Left lung (tissue), 10 donors: ENCODE results near the gene EFCAB7. TPM values are rescaled to one million over a fixed set of nuclear protein-coding genes. Genes with fewer than 3 reads are reported as not detected.

Source experiments
- ATAC-seq: fragments of 200-7000 bp; cut with Tn5 transposase; one replicate; pipeline ENCODE4 v1.9.1; 2020; ENCODE audit warnings: moderate library complexity
- DNase-seq, 4 donors: peaks; one replicate each; pipeline ENCODE4 v3.0.0-alpha.2; 2013 to 2020
- H3K27ac ChIP-seq, 2 donors: fragments of 200-600 bp; sonication (generic) in 1 of 2; one replicate each; pipeline versions ENCODE4 v1.5.0 to v1.8.0; 2020 to 2021
- H3K27me3 ChIP-seq, 2 donors: fragments of 200-600 bp; sonication (generic) in 1 of 2; one replicate each; pipeline versions ENCODE4 v1.5.0 to v1.8.0; 2020 to 2021
- H3K36me3 ChIP-seq, 2 donors: fragments of 200-600 bp; sonication (generic) in 1 of 2; one replicate each; pipeline versions ENCODE4 v1.5.0 to v1.8.0; 2020 to 2021
- H3K4me1 ChIP-seq, 2 donors: fragments of 200-600 bp; one replicate each; pipeline ENCODE4 v1.8.0; 2021
- H3K4me3 ChIP-seq, 2 donors: fragments of 200-600 bp; sonication (generic) in 1 of 2; one replicate each; pipeline versions ENCODE4 v1.5.0 to v1.8.0; 2020 to 2021; ENCODE audit warnings: mild to moderate bottlenecking in 1 of 2
- H3K9me3 ChIP-seq, 2 donors: fragments of 200-600 bp; sonication (generic) in 1 of 2; one replicate each; pipeline versions ENCODE4 v1.5.0 to v1.8.0; 2020 to 2021
- intact Hi-C, 2 donors: fragments of 100-400 bp; cut with DNase I; formaldehyde crosslinking; loops; one replicate each; pipeline versions ENCODE4 v1.11.2 to v1.14.2; 2022
- polyA plus RNA-seq, 6 donors: library from polyadenylated mRNA; unstranded; fragments of 120-200 nt; gene quantifications; one replicate each; pipeline ENCODE4 v1.2.1, GENCODE V29; 2013; ENCODE audit not compliant: insufficient read length in 6 of 6
- total RNA-seq, 2 donors: library from RNA; stranded (reverse); fragmentation: NEBNext Ultra II Directional; extraction: Animal tissue kit (Norgen Biotek cat#: 25700); gene quantifications; one replicate each; pipeline ENCODE4 v1.2.1, GENCODE V29; 2021
- TF ChIP-seq, protein P1 (sequence below), 2 donors: fragments of 200-600 bp; sonication (generic) in 1 of 2; IDR thresholded peaks; one replicate each; pipeline versions ENCODE4 v1.5.0 to v1.8.0; 2021; ENCODE audit warnings: antibody characterized with exemption in 2 of 2
- donor health status: DM: no; HTN: yes; CAD: no.
- donor health status: DM: no; HTN: no; CAD: no.

The EFCAB7 gene
- total and polyA plus RNA-seq, 8 donors, result 6.8 to 32.6 (median 24.0) TPM

DNA sequence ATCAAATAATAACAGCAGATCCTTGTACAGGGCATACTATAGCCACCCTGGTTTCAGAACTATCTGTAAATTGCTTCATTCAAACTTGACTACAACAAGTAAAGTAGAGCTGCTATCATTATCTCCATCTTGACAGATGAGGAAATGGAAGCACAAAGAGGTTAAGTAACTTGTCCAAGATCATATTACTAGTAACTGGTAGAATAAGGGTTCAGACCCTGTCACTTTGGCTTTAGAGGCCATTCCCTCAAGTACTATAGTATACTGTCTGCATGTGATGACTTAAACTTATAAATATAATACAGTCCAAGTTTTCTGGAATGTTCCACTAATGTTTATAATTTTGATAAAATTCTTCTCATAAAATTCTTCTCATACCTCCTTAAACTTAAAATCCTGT is 94.7 kb downstream of the EFCAB7 start:
- H3K27me3 ChIP-seq, result no peaks in the 10 kb centered on the region
- ATAC-seq, result no peak

DNA sequence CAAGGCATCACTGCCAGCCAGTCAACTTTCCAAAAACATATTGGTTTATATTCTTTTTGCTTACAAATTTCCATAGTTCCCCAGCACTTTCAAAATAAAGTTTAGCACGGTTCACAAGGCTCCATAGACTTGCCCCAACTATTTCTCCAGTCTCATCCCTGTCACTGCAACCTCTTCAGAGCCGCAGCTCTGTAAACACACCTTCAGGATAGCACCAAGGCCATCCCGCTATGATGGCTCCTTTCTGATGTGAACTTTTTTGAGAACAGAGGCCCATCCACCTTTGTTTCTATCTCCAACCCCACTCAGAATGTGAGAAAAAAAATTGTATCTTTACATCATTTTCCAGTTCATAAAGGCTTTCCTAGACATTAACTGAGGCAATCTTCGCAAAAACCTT is 96.2 kb downstream of the EFCAB7 start:
- DNase-seq (no peak), ATAC-seq (no peak)
- Histone ChIP-seq H3K4me1 (peaks cover 0 to 4% of the 10 kb centered on the region in 2 donors), H3K4me3 (no peak overlapping the region), H3K9me3 (no peaks in the 10 kb centered on the region), H3K36me3 (no peaks in the 10 kb centered on the region), H3K27me3 (no peaks in the 10 kb centered on the region), H3K27ac (no peak overlapping the region)
- TF ChIP-seq, protein P1, sequence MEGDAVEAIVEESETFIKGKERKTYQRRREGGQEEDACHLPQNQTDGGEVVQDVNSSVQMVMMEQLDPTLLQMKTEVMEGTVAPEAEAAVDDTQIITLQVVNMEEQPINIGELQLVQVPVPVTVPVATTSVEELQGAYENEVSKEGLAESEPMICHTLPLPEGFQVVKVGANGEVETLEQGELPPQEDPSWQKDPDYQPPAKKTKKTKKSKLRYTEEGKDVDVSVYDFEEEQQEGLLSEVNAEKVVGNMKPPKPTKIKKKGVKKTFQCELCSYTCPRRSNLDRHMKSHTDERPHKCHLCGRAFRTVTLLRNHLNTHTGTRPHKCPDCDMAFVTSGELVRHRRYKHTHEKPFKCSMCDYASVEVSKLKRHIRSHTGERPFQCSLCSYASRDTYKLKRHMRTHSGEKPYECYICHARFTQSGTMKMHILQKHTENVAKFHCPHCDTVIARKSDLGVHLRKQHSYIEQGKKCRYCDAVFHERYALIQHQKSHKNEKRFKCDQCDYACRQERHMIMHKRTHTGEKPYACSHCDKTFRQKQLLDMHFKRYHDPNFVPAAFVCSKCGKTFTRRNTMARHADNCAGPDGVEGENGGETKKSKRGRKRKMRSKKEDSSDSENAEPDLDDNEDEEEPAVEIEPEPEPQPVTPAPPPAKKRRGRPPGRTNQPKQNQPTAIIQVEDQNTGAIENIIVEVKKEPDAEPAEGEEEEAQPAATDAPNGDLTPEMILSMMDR (IDR thresholded peaks at IDR 0.05), result no peak
- intact Hi-C loops, result loop anchor here in 1 of 2 donors (5.0 kb wide), 1 partner anchor 628 kb away; no protein-coding TSS in a partner anchor

More for the DNA sequence above, 94.7 kb downstream of the EFCAB7 start:
- Histone ChIP-seq H3K4me1 (peaks cover 0 to 6% of the 10 kb centered on the region in 2 donors), H3K36me3 (no peaks in the 10 kb centered on the region), H3K27ac (no peak overlapping the region), H3K9me3 (no peaks in the 10 kb centered on the region), H3K4me3 (no peak overlapping the region)
- DNase-seq, result no peak
- intact Hi-C loops, result loop anchor here in 1 of 2 donors (5.0 kb wide), 1 partner anchor 629 kb away; no protein-coding TSS in a partner anchor
- TF ChIP-seq, protein P1 (IDR thresholded peaks at IDR 0.05), result no peak

DNA sequence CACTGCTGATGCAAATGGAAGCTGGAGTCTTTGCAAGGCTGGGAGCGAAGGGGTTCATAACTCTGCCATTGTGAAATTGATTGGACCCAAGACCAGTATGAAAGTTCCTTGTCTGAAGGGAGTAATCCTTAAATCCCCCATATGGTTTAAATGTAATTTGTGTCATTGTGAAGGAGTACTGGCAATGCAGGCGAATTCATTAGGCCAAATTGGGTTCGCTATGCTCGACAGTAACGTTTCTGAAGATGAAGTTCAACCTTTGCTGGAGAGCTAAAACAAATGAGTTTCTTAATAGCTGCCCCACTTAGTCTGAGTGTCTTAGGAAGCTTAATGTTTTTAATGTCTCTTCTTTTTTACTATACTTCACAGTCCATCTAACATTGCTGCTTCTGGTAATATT is 97.3 kb downstream of the EFCAB7 start:
- H3K27ac ChIP-seq, result no peak overlapping the region
- intact Hi-C loops, result no loop called here
- H3K4me1 ChIP-seq, result peaks cover 0 to 3% of the 10 kb centered on the region in 2 donors
- H3K27me3 ChIP-seq, result no peaks in the 10 kb centered on the region
- H3K9me3 ChIP-seq, result no peaks in the 10 kb centered on the region
- ATAC-seq (no peak), DNase-seq (no peak)
- no peaks in the 10 kb centered on the region for H3K36me3 ChIP-seq
- TF ChIP-seq, protein P1 (IDR thresholded peaks at IDR 0.05), result no peak
- H3K4me3 ChIP-seq, result no peak overlapping the region

DNA sequence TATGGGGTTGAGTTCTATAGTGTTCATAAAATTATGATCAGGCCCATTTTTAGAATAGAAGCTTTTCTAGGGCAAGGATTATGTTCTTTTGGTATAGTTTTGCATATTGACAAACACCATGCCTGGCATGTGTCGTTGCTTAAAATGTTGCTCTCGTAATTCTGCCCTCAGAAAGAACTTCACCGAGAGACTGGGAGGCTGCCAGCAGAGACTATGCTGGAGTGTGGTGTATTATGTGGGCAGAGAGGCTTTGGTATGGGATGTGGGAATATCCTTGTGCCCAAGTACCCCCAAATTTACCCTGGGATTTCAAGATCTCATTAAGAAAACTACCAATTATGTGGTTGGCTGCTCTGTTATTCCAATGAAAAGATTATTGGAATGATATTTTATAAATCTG is 97.8 kb downstream of the EFCAB7 start:
- no peak overlapping the region for H3K27ac ChIP-seq
- peaks cover under 1 to 3% of the 10 kb centered on the region in 2 donors for H3K4me1 ChIP-seq
- ATAC-seq, result no peak

DNA sequence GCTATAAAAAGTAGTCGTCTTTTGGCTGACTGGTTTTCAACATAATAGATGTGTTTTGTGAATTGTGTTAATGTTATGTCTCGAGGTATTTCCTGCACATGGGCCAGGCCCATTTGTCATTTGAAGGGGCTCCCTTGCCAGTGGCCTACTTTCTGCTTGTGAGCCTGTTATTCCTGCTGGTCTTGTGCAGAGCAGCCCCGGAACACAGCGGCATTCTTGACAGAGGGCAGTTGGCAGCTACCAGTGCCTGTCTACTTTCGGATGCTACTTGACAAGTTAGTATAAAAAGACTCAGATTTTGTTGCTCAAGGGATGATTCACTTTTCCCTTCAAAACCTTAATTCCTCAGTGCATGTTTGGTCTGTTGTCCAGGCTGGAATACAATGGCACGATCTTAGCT is 98.4 kb downstream of the EFCAB7 start:
- no peak for ATAC-seq
- TF ChIP-seq, protein P1 (IDR thresholded peaks at IDR 0.05), result no peak
- no peaks in the 10 kb centered on the region for H3K36me3 ChIP-seq
- peak in 1 of 4 donors; percentile 42 for DNase-seq
- H3K4me1 ChIP-seq, result peaks cover 3 to 6% of the 10 kb centered on the region in 2 donors
- H3K27me3 ChIP-seq, result no peaks in the 10 kb centered on the region
- no peak overlapping the region for H3K27ac ChIP-seq
- H3K4me3 ChIP-seq, result no peak overlapping the region
- no peaks in the 10 kb centered on the region for H3K9me3 ChIP-seq
- intact Hi-C loops, result no loop called here

More for the DNA sequence above, 97.8 kb downstream of the EFCAB7 start:
- DNase-seq, result no peak
- Histone ChIP-seq H3K4me3 (no peak overlapping the region), H3K9me3 (no peaks in the 10 kb centered on the region), H3K27me3 (no peaks in the 10 kb centered on the region), H3K36me3 (no peaks in the 10 kb centered on the region)
- intact Hi-C loops, result no loop called here
- TF ChIP-seq, protein P1 (IDR thresholded peaks at IDR 0.05), result no peak

Other genes with a start within 250 kb of the EFCAB7 start
- gene FOXD3, start 201.0 kb upstream of the EFCAB7 start, total RNA-seq, result not detected
- gene FOXD3, start 201.0 kb upstream of the EFCAB7 start, polyA plus RNA-seq, result not detected
- gene ALG6, start 155.9 kb upstream of the EFCAB7 start, total RNA-seq, result 10 to 100 TPM; 11.8 to 16.7 TPM
- gene ALG6, start 155.9 kb upstream of the EFCAB7 start, polyA plus RNA-seq, result 10 to 100 TPM; 17.1 to 27.3 (median 24.0) TPM
- gene ITGB3BP, start 300 bp upstream of the EFCAB7 start, total RNA-seq, result 10 to 100 TPM; 16.6 to 19.0 TPM
- 10 to 100 TPM; 50.8 to 75.8 (median 72.4) TPM for gene ITGB3BP, start 300 bp upstream of the EFCAB7 start, polyA plus RNA-seq
- 10 to 100 TPM; 46.0 to 65.6 TPM for gene PGM1, start 69.9 kb downstream of the EFCAB7 start, total RNA-seq
- gene PGM1, start 69.9 kb downstream of the EFCAB7 start, polyA plus RNA-seq, result 10 to 100 TPM; 39.3 to 45.8 (median 41.7) TPM